ENCODE measurements around the gene HPCAL4.

The HPCAL4 gene

DNA sequence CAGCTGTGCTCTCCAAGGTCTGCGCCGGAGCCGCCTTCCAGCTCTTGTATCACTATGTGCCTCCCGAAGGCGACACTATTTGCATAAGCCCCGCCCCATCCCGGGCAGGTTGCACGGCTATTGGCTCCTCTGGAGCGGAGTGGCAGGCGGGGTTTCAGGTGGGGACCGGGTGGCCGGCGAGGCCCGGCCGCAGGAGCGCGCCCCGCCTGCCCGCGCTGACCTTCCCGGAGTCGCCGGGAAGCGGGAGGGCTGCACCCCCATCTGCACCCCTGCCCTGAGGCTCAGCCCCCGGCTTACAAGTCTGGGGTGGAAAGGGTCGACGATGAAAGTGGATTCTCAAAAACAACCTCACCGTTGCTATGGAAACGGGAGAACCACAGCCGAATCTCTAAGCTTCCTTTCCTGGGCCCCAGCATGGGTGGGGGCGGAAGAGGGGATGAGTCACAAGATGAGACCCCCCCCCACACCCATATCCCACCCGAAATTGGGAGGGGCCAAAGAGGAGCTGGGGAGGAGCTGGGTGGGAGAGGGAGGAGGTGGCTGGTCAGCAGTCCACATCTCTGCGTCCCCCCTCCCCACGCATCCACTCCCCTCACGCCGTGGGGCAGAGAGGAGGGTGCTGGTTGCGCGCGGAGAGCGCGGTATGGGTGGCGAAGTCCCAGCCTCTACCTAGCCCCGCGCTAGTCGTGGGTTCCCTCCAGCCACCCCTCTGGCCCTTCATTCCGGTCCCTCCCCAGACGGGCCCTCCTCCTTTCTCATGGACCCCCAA, at the start of gene HPCAL4:
Gene HPCAL4 (minus strand): TSS at position 51 of the 769 bp plus-strand sequence. CDS start 6,830 bp downstream, outside the sequence.
- H3K4me3 Mint-ChIP-seq: peak within 1 kb of the TSS; percentile 83
- no peaks in the 10 kb centered on the region for H3K36me3 Mint-ChIP-seq (ENCODE audit: low read depth)
- H3K9me3 Mint-ChIP-seq: no peaks in the 10 kb centered on the region
- H3K4me1 Mint-ChIP-seq (ENCODE audit: low read depth): peaks cover 16% of the 10 kb centered on the region
- peaks cover 72% of the 10 kb centered on the region for H3K27me3 Mint-ChIP-seq (ENCODE audit: low read depth)
- H3K27ac Mint-ChIP-seq: peak within 1 kb of the TSS; percentile 55
- peak; percentile 87 for DNase-seq (ENCODE audit: low spot score)

DNA sequence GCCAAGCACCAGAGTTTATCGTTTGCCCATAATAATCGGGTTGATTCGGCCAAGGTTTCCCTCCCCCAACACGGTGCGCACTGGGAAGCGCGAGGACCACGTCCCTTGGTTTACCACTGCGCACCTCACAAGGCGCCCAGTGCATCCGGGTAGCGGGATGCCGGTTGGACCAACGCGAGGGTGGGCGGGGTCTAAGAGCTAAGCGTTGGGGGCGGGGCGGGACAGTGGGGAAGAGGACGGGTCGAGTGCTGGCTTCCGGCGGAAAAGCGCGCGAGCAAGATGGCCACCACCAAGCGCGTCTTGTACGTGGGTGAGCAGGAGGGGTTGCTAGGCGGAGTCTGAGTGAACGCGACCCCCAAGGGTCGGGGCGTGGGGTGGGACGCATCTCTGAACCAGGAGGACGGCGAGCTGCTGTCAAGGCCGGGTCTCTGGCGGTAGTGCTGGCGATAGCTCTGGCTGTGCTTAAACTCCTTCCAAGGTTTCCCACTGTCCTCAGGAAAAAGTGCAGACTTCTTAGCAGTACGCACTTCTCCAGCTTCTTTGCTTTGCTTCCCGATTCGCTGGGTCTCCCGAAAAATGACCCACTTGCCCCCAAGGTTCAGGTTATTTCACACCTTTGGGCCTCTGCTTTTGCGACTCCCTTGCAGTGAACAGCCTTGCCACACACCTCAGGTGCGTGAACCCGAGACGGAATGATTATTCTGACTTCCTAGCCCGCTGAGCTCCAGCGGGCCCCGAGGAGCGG, 47.6 kb upstream of the HPCAL4 start, which contains the start of gene PPIE:
Gene PPIE (plus strand): TSS at position 261 of the 745 bp plus-strand sequence. CDS start 19 bp downstream, at position 280.
- peak; percentile 88 for DNase-seq (ENCODE audit: low spot score)
- Mint-ChIP-seq H3K4me3 (peak within 1 kb of the TSS; percentile 98), H3K27me3 (ENCODE audit: low read depth) (peaks cover 2% of the 10 kb centered on the region), H3K4me1 (ENCODE audit: low read depth) (peaks cover 33% of the 10 kb centered on the region), H3K36me3 (ENCODE audit: low read depth) (peaks cover 39% of the 10 kb centered on the region), H3K27ac (peak within 1 kb of the TSS; percentile 96), H3K9me3 (peaks cover 3% of the 10 kb centered on the region)

DNA sequence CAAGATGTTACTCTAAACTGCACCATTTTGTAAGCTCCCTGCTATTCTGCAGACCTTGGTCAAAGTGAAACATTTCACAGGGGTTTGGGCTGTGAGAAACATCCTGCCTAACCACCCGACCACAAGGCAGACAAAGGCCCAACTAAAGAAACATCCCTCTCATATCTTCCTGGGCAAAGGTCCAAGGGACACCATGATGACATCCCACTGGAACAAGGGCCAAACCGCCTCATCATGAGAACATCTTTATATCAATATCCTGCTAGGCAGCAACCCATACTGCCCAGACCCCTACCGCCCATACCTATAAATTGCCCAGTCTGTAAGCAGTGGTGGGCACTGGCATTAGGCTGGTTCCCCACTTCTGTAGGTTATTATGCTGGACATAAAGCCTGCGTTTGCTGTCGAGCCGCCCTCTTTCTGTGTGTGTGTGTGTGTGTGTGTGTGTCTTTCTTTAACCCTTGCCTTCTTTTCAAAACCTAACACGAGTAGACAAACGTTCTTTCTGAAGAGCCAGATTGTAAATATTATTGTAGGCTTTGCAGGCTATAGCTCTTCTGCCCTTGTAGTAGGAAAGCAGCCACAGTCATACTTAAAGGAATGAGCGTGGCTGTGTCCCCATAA, 46.4 kb upstream of the HPCAL4 start:
- peaks cover 2% of the 10 kb centered on the region for H3K27me3 Mint-ChIP-seq (ENCODE audit: low read depth)
- H3K27ac Mint-ChIP-seq: peak overlapping the region; percentile 37
- peaks cover 3% of the 10 kb centered on the region for H3K9me3 Mint-ChIP-seq
- peaks cover 33% of the 10 kb centered on the region for H3K4me1 Mint-ChIP-seq (ENCODE audit: low read depth)
- H3K36me3 Mint-ChIP-seq (ENCODE audit: low read depth): peaks cover 30% of the 10 kb centered on the region
- H3K4me3 Mint-ChIP-seq: no peak overlapping the region
- peak; percentile 12 for DNase-seq (ENCODE audit: low spot score)

DNA sequence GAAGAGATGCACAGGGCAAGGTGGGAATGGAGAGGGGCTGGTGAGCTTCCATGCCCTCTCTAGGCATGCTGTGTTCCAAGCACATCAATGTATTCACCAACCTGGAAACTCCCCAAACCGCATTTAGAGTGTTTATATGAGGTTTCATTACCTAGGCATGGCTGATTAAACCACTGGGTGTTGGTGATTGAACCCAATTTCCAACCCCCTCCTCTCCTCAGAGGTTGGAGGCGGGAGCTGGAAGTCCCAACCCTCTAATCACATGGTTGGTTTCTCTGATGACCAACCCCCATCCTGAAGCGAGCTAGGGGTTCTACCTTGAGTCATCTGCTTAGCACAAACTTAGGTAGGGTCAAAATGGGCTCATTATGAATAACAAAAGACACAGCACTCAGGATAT, 44.5 kb upstream of the HPCAL4 start:
- no peak overlapping the region for H3K4me3 Mint-ChIP-seq
- peaks cover 30% of the 10 kb centered on the region for H3K4me1 Mint-ChIP-seq (ENCODE audit: low read depth)
- peaks cover 16% of the 10 kb centered on the region for H3K36me3 Mint-ChIP-seq (ENCODE audit: low read depth)
- H3K27ac Mint-ChIP-seq: no peak overlapping the region
- peaks cover 8% of the 10 kb centered on the region for H3K27me3 Mint-ChIP-seq (ENCODE audit: low read depth)
- peaks cover 3% of the 10 kb centered on the region for H3K9me3 Mint-ChIP-seq
- no peak for DNase-seq (ENCODE audit: low spot score)

DNA sequence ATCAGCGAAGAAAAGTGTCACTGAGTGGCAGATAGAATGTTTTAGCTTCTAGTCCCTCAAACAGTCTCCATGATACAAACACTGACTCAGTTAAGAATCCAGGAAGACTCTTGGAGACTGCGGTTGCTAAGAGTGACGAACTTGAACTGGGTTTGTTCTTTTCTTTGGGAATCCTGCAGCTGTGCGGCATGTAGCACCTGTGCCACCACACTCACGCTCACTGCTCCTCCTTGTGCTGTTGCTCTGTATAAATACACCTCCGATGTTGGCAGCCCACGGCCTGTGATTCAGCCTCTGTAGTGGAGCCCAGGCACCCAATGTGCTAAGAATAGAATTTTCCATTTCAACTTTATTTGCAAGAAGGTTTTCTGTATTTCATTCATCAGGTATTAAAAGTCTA, 41.9 kb upstream of the HPCAL4 start:
- no peak overlapping the region for H3K4me3 Mint-ChIP-seq
- no peak for DNase-seq (ENCODE audit: low spot score)
- H3K36me3 Mint-ChIP-seq (ENCODE audit: low read depth): peaks cover 7% of the 10 kb centered on the region
- no peak overlapping the region for H3K27ac Mint-ChIP-seq
- H3K4me1 Mint-ChIP-seq (ENCODE audit: low read depth): peaks cover 16% of the 10 kb centered on the region
- H3K9me3 Mint-ChIP-seq: no peaks in the 10 kb centered on the region
- peaks cover 29% of the 10 kb centered on the region for H3K27me3 Mint-ChIP-seq (ENCODE audit: low read depth)

DNA sequence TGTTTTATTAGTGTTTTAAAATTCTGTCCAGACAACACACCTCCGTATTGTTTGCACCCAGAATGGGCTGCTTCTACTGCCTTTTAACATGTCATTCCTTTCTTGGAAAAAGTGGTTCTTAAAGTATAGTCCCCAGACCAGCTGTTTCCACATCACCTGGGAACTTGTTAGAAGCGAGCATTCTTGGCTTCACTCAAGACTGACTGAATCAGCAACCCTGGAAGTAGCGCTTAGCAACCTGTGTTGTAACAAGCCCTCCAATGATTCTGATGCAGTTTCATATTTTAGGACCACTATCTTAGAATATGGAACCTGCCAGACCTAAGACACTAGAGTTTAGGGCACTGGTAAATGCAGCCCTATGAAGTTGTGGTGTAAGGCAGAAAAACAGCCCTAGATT, 41.5 kb upstream of the HPCAL4 start:
- H3K27ac Mint-ChIP-seq: no peak overlapping the region
- H3K27me3 Mint-ChIP-seq (ENCODE audit: low read depth): peaks cover 34% of the 10 kb centered on the region
- DNase-seq (ENCODE audit: low spot score): no peak
- no peaks in the 10 kb centered on the region for H3K9me3 Mint-ChIP-seq
- peaks cover 7% of the 10 kb centered on the region for H3K36me3 Mint-ChIP-seq (ENCODE audit: low read depth)
- no peak overlapping the region for H3K4me3 Mint-ChIP-seq
- peaks cover 14% of the 10 kb centered on the region for H3K4me1 Mint-ChIP-seq (ENCODE audit: low read depth)

DNA sequence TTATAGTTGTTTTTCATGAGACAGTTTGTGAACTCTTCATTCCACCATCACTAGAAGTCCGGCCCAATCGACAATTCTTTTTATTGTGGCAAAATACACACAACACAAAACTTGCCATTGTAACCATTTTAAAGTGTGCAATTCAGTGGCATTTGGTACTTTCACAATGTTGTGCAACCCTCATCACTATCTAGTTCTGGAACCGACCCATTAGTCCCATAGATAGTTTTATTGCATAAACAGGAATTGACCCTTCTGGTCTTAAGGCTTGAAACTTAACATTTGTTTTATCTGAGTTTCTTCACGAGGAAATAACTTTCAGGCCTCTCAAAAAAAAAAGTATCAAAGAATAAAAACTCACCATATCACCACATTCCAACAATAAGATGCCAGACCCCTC, 38.6 kb upstream of the HPCAL4 start:
- no peaks in the 10 kb centered on the region for H3K9me3 Mint-ChIP-seq

DNA sequence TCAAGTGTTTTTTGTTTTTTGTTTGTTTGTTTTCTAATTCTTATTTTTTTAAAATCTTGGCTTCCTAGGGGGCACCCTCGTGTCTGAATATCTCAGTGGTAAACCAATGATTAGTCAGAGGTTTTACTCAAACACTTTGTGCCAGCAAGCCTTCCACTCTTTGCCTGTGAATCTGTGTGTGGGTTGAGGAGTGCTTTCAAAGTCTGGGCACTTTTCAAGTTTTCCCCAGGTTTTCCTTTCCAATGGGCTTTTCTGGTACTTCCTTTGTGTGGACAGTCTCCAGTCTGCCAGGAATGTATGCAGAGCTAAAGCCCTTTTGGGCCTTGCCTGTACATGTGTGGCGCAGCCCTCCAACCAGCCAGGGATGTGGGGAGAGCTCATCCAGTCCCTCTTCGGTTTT, 37.8 kb upstream of the HPCAL4 start:
- no peaks in the 10 kb centered on the region for H3K9me3 Mint-ChIP-seq
- H3K27me3 Mint-ChIP-seq (ENCODE audit: low read depth): peaks cover 59% of the 10 kb centered on the region
- no peaks in the 10 kb centered on the region for H3K36me3 Mint-ChIP-seq (ENCODE audit: low read depth)
- H3K4me3 Mint-ChIP-seq: no peak overlapping the region
- H3K4me1 Mint-ChIP-seq (ENCODE audit: low read depth): peaks cover 7% of the 10 kb centered on the region
- no peak overlapping the region for H3K27ac Mint-ChIP-seq
- no peak for DNase-seq (ENCODE audit: low spot score)

More for the DNA sequence above, 38.6 kb upstream of the HPCAL4 start:
- H3K27ac Mint-ChIP-seq: no peak overlapping the region
- peaks cover 7% of the 10 kb centered on the region for H3K4me1 Mint-ChIP-seq (ENCODE audit: low read depth)
- DNase-seq (ENCODE audit: low spot score): no peak
- H3K36me3 Mint-ChIP-seq (ENCODE audit: low read depth): no peaks in the 10 kb centered on the region
- H3K27me3 Mint-ChIP-seq (ENCODE audit: low read depth): peaks cover 53% of the 10 kb centered on the region
- no peak overlapping the region for H3K4me3 Mint-ChIP-seq

DNA sequence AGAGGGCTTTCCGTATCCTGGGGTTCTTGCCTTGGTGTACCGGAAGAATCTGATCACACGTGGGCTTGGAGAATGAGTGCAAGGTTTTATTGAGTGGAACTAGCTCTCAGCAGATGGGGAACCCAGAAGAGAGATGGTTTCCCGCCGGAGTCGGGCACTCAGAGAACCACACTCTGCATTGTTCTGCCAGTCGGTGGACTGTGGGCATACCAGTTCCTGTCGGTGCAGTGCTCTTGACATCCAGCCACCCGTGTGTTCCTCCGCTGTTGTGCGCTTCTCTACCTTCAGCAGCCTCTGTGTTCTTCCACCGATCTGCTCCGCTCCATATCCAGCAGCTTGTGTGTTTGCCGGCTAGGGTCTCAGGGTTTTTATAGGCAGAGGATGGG, 36.7 kb upstream of the HPCAL4 start:
- Mint-ChIP-seq H3K36me3 (ENCODE audit: low read depth) (no peaks in the 10 kb centered on the region), H3K4me1 (ENCODE audit: low read depth) (peaks cover 7% of the 10 kb centered on the region), H3K4me3 (no peak overlapping the region), H3K9me3 (no peaks in the 10 kb centered on the region), H3K27ac (no peak overlapping the region), H3K27me3 (ENCODE audit: low read depth) (peaks cover 60% of the 10 kb centered on the region)
- no peak for DNase-seq (ENCODE audit: low spot score)

DNA sequence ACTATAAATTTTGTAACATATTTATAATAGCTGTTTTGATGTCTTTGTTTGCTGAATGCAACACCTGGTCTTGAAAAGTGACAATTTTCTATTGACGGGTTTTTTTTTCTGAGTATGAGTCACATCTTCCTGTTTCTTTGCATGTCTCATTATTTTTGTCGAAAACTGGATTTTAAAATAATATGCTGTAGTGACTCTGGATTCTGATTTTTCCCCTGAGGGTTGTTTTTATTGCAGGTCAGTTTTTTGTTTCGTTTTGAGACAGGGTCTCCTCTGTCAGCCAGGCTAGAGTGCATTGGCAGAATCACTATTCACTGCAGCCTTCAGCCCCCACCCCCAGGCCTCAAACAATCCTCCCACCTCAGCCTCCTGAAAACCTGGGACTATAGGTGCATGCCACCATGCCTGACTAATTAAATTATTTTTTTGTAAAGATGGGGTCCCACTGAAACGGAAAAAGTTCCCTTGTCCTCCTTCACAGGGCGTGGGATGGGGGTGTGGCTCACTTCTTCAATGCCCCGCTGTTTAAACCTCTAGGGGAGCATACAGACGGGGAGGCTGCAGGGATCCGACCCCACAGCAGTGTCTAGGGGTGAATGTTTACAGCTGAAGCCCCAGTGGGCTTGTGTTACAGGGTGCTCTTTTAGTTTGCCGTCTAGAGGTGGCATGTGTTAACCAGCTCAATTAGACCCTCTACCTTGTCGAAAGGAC, 36.1 kb upstream of the HPCAL4 start:
- Mint-ChIP-seq H3K36me3 (ENCODE audit: low read depth) (no peaks in the 10 kb centered on the region), H3K4me1 (ENCODE audit: low read depth) (peaks cover 7% of the 10 kb centered on the region), H3K4me3 (no peak overlapping the region), H3K9me3 (no peaks in the 10 kb centered on the region), H3K27ac (no peak overlapping the region), H3K27me3 (ENCODE audit: low read depth) (peaks cover 60% of the 10 kb centered on the region)
- DNase-seq (ENCODE audit: low spot score): no peak

DNA sequence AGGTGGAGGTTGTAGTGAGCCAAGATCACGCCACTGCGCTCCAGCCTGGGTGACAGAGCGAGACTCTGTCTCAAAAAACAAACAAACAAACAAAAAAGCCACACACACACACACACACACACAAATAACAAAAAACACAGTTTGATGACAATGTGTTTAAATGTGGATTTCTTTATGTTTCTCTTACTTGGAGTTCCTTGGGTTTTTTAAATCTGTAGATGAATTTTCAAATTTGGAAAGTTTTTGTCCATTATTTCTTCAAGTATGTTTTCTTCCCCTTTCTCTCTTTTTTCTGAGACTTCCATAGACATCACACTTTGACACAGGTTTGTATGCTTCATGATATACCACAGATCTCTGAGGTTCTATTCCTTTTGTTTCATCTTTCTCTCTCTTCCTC, 35.4 kb upstream of the HPCAL4 start:
- H3K9me3 Mint-ChIP-seq: no peaks in the 10 kb centered on the region
- H3K36me3 Mint-ChIP-seq (ENCODE audit: low read depth): no peaks in the 10 kb centered on the region
- DNase-seq (ENCODE audit: low spot score): no peak
- H3K4me3 Mint-ChIP-seq: no peak overlapping the region
- peaks cover 65% of the 10 kb centered on the region for H3K27me3 Mint-ChIP-seq (ENCODE audit: low read depth)
- H3K27ac Mint-ChIP-seq: no peak overlapping the region
- H3K4me1 Mint-ChIP-seq (ENCODE audit: low read depth): peaks cover 7% of the 10 kb centered on the region

DNA sequence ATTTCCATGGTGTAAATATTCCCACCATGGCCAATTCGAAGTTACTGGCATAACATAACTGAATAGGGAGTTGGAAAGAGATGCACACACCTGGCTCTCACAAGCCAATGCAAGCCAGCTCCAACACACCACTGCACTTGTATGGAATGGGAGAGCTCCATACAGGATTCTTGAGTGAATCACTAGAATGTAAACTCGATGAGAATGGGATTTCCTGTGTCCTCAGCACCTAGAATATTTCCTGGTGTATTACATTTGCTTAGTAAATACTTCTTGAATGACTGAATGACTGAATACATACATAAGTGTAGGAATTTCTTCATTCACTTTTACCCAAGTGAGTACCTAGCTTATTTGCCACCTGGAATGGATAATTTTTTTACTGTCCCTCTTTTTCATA, 31.3 kb upstream of the HPCAL4 start:
- Mint-ChIP-seq H3K27me3 (ENCODE audit: low read depth) (peaks cover 56% of the 10 kb centered on the region), H3K4me3 (no peak overlapping the region), H3K9me3 (no peaks in the 10 kb centered on the region), H3K27ac (no peak overlapping the region), H3K36me3 (ENCODE audit: low read depth) (no peaks in the 10 kb centered on the region), H3K4me1 (ENCODE audit: low read depth) (peaks cover 5% of the 10 kb centered on the region)
- DNase-seq (ENCODE audit: low spot score): no peak

DNA sequence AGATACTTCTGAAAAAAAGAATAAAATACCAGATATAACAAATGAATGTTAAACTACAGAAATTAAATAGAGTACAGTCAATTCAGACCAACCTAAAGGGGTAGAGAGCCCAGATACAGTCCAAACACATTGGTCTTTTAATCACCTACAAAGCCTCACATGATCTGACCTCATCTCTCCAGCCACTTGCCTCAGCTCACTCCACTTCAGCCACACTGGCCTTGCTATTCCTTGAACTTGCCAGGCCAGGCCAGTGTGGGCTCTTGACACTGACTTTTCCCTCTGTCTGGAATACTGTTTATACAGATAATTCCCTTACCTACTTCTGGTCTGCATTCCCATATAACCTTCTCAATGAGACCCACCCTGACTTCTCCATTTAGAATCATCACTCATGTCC, 30.4 kb upstream of the HPCAL4 start:
- H3K4me3 Mint-ChIP-seq: no peak overlapping the region
- H3K27me3 Mint-ChIP-seq (ENCODE audit: low read depth): peaks cover 56% of the 10 kb centered on the region

More for the DNA sequence above, 30.4 kb upstream of the HPCAL4 start:
- no peaks in the 10 kb centered on the region for H3K9me3 Mint-ChIP-seq
- peaks cover under 1% of the 10 kb centered on the region for H3K4me1 Mint-ChIP-seq (ENCODE audit: low read depth)
- no peaks in the 10 kb centered on the region for H3K36me3 Mint-ChIP-seq (ENCODE audit: low read depth)
- no peak overlapping the region for H3K27ac Mint-ChIP-seq
- DNase-seq (ENCODE audit: low spot score): no peak
